Fibroblast of pulmonary artery (primary cell): ENCODE results near the gene KIF13A.
A peak's percentile ranks its signal among the peaks of the same experiment; 100 is the strongest.
"Not testable (repeated sequence)": the region's sequence is repeated elsewhere in the genome, so short reads cannot be mapped to it uniquely, and the experiment has no call there.

Experiments
- DNase-seq: peaks from one replicate; pipeline ENCODE4 v3.0.0-alpha.2; 2010; ENCODE audit warnings: low read depth
- H3K4me3 ChIP-seq: replicated peaks from 2 replicates; pipeline ENCODE4 v1.5.1; 2011; ENCODE audit warnings: low read depth, mild to moderate bottlenecking, control low read depth, low read length, moderate library complexity
- CTCF ChIP-seq: IDR thresholded peaks from 2 replicates; pipeline ENCODE4 v1.5.1; 2011; ENCODE audit warnings: mild to moderate bottlenecking, control low read depth, low read length, inconsistent platforms; ENCODE audit errors: missing control alignments

The KIF13A gene

GRCh38 chr6:17859846-17860245 is 127.6 kb downstream of the KIF13A start:
- H3K4me3 ChIP-seq, result no peak overlapping the region
- no peak for DNase-seq
- TF ChIP-seq CTCF, result no peak

GRCh38 chr6:17858584-17858983 is 128.9 kb downstream of the KIF13A start:
- TF ChIP-seq CTCF, result no peak
- DNase-seq, result no peak
- H3K4me3 ChIP-seq, result no peak overlapping the region

- DNase-seq, H3K4me3 ChIP-seq: not testable (repeated sequence)
These were observed 130.2 kb downstream of the KIF13A start for GRCh38 chr6:17857188-17857587.

GRCh38 chr6:17856306-17856705 is 131.1 kb downstream of the KIF13A start:
- TF ChIP-seq CTCF, result no peak
- H3K4me3 ChIP-seq, result no peak overlapping the region
- no peak for DNase-seq

GRCh38 chr6:17855381-17855780 is 132.1 kb downstream of the KIF13A start:
- no peak for DNase-seq
- no peak for TF ChIP-seq CTCF
- H3K4me3 ChIP-seq, result no peak overlapping the region

GRCh38 chr6:17853533-17853932 is 133.9 kb downstream of the KIF13A start:
- DNase-seq, result no peak

GRCh38 chr6:17851720-17852161 is 135.7 kb downstream of the KIF13A start:
- peak; percentile 65 for DNase-seq
- no peak overlapping the region for H3K4me3 ChIP-seq
- no peak for TF ChIP-seq CTCF

More at GRCh38 chr6:17853533-17853932, 133.9 kb downstream of the KIF13A start:
- no peak for TF ChIP-seq CTCF
- no peak overlapping the region for H3K4me3 ChIP-seq
